DMS53 (cell line): ENCODE data around the gene SYNJ2.

Source experiments
- DNase-seq: peaks from one replicate; lab custom pipeline; 2025; lab: John Stamatoyannopoulos, UW

The SYNJ2 gene

DNA sequence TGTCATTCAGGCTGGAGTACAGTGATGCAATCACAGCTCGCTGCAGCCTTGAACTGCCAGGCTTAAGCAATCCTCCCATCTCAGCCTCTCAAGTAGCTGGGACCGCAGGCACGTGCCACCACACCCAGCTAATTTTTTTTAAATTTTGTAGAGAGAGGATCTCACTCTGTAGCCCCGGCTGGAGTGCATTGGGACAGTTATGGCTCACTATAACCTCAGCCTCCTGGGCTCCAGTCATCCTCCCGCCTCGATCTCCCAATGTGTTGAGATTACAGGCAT, 99.9 kb downstream of the SYNJ2 start:
- no peak for DNase-seq

DNA sequence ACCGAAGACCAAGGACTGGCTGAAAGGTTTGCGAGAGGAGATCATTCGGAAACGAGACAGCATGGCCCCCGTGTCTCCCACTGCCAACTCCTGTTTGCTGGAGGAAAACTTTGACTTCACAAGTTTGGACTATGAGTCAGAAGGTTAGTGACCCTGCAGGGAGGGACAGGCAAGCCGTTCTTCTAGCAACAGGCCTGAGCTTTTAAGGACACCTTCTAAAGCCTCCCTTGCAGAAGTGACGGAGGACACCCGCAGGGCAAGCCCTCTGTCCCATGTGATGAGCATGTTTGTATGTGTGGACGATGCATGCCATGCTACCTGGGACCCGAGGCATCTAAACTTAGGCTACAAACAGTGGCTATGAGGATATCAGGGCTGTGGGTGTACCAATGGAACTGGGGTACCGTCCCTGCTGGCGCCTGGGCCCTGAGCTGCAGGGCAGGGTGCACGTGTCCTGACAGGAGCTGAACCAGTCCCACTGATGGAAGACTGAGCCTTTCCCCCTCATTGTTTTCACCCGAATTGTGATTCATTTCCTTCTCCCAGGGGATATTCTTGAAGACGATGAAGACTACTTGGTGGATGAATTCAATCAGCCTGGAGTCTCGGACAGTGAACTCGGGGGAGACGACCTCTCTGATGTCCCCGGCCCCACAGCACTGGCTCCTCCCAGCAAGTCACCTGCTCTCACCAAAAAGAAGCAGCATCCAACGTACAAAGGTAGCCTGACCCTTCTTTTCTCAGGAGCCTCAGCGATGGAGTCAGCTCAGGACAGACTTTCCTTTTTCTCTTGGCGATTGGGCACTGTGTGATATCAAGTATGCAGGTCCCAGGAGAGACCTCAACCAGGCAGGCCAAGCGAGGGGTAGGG, 102.0 kb downstream of the SYNJ2 start:
- DNase-seq = no peak

DNA sequence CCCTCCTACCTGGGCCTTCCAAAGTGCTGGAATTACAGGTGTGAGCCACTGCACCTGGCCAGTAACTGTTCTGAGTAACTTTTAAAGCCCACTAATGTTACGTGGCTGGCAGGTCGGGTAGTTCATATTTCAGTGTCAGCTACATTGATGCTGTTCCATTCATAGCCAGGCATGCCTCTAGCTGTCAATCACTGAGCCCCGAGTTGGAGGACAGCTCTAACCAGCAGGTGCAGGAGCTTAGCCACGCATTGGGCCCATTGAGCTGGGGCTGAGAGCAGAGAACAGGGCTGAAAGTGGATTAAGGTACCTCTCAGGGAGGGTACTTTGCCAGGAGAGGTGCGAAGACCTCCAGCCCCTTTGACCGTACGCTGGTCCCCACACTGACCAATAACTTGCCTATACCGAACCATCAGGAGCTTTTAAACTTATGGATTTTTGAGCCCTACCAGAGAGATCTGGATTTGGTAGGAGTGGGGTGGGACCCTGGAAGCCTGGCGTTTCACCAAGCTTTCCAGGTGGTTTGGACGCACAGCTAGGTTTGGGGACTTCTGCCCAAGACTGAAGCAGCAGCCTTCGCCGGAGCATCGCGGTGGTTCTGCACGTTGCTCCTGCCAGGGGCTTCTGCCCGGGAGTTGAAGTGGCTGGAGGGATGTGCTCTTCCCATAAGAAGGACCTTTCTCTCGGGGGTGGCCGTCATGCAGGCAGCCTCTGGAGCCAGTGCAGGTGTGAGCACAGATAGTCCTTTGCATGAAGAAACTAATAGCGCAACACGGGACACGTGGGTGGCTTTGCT, 103.8 kb downstream of the SYNJ2 start:
- no peak for DNase-seq

DNA sequence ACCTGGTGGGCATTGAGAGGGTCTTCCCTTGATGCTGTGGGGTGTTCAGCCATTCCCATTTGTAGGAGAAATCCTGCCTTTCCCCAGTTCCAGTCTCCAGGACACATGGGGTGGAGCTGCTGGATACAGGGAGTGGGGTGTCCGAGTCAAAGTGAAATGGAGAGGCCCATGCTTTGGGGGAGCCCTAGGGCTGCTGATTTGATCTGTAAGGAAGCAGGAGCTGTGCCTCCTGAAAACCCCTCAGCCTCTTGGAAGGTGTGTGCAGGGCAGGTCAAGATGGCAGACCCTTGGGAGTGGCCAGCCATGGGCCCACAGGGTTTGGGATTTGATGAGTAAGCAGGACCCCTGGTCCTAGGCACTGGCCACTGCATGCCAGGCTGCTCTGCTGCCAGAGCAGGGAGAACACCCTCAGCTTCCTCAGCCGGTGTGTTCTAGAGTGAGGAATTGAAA, 104.4 kb downstream of the SYNJ2 start:
- DNase-seq = no peak

DNA sequence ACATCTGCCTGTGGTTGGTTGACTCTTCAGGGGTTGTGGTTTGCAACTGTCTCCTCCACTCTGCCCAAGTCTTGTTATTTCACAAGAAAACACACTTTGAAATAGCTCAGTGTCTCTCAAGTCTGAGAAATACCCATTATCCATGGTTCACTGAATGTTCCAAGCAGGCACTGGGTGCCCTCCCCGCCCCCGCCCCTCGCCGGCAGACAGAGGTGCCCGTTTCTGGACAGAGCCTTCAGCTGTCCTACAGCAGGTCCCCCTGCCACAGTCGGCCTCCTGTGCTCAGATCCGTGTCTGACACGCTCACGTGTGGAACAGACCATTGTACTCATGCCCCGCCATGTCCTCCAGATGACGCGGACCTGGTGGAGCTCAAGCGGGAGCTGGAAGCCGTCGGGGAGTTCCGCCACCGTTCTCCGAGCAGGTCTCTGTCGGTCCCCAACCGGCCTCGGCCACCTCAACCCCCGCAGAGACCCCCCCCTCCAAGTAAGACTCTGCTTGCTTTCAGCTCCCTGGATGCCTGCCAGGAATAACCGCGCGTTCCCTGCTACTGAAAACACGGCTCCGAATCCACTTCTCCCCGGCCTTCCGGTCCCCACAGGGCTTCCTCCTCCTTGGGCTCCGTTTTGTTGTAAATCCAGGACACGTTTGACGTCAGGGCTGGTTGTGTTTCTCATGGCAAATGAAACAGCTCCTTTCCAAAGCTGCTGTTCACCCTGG, 105.0 kb downstream of the SYNJ2 start:
- DNase-seq = no peak

DNA sequence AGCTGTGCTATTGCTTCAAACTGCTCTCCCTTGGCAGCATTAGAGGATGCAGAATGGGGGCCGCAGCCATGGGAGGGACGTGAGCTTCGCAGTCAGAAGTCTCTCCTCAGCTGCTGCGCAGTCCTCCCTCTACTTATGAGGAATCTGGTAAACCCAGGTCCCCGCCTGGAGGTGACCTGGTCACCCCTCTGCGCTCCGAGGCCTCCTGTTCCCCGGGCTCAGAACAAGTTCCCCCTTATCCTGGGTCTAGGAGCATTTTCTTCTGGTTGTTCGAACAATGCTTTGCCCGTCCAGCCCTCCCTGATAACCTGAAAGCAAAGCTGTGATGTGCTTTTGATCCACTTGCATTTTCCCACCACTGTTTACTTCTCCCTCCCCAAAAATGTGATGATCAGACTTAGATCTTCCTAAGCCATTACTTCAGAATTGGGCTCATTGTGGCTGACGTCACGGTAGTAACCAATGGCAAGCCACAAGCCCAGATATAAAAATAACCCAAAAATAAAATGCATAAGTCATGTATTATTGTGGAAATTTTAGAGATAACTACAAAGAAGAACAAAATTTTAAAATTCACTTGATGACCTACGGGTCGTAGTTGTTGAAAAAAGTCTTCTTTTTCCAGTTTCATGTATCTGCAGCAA, 105.7 kb downstream of the SYNJ2 start:
- no peak for DNase-seq

DNA sequence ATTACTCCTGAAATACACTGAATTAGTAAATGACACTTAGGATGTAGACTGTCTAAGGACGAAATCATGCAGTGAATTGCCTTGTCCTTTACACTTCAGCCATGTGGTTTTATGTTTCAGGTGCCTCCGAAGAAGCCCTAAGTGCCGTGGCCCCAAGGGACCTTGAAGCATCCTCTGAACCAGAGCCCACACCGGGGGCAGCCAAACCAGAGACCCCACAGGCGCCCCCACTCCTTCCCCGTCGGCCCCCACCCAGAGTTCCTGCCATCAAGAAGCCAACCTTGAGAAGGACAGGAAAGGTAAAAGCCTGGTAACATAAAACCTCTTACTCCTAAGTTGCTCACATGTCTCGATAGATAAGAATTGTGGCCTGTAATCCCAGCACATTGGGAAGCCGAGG, 111.1 kb downstream of the SYNJ2 start:
- DNase-seq = no peak

DNA sequence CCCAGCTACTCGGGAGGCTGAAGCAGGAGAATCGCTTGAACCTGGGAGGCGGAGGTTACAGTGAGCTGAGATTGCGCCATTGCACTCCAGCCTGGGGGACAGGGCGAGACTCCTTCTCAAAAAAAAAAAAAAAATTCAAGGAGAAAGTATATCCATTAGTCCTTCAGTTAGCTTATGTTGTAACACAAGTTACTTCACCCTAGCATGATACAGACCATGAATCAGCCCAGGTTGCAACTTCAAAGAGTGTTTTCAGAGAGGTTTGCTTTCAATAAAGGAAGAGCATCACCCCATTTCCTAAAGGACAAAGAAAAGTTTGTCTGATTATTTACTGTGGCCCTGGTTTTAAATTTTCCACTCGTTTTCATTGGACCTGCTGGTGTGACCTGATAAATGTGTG, 113.4 kb downstream of the SYNJ2 start:
- no peak for DNase-seq

DNA sequence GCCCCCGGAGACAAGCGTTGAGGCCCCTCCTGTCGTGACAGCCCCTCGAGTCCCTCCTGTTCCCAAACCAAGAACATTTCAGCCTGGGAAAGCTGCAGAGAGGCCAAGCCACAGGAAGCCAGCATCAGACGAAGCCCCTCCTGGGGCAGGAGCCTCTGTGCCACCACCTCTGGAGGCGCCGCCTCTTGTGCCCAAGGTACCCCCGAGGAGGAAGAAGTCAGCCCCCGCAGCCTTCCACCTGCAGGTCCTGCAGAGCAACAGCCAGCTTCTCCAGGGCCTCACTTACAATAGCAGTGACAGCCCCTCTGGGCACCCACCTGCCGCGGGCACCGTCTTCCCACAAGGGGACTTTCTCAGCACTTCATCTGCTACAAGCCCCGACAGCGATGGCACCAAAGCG, 114.0 kb downstream of the SYNJ2 start:
- DNase-seq = no peak

DNA sequence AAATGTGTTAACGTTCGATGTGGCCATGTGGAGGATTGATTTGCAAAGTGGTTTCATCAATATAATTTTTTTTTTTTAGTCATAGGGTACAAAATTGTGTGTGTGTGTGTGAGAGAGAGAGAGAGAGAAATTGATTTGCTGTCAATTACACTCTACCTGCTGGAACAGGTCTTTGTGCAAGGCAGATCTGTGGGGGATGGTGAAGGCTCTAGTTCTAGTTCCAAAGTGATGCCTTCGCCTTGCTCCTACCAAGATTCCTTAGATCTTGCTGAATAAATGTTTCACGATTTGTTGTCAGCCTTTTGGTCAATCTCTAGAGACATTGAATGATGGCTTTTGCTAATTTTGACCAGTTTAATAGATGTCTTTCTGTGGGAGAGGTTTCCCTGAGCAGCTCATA, 121.6 kb downstream of the SYNJ2 start:
- no peak for DNase-seq

DNA sequence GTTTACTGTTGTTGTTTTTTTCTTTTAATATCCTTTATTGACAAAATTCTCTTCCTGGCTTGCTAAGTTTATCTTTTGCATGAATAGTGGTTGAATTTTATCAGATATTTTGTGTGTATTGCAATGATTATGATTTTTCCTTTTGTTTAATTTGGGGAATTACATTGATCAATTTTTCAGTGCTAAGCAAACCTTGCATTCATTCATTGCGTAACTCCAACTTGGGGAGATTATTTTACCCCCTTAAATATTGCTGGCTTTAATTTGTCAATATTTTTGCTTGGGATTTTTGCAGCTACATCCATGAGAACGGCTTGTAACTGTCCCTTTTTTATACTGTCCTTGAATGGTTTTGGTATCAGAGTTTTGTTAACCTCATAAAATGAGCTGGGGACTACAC, 123.0 kb downstream of the SYNJ2 start:
- no peak for DNase-seq

DNA sequence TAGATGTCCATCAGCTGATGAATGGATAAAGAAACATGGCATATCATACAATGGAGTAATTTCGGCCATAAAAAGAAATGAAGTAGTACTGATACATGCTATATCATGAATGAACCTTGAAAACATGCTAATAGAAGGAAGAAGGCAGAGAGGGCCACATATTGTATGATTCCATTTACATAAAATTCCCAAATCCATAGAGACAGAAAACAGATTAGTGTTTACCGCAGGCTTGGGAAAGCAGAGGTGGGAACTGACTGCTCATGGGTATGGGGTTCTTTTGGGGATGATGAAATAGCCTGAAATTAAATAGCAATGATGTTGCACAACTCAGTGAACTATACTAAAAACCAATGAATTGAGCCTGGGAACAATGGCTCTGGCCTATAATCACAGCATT, 128.1 kb downstream of the SYNJ2 start:
- DNase-seq = no peak

DNA sequence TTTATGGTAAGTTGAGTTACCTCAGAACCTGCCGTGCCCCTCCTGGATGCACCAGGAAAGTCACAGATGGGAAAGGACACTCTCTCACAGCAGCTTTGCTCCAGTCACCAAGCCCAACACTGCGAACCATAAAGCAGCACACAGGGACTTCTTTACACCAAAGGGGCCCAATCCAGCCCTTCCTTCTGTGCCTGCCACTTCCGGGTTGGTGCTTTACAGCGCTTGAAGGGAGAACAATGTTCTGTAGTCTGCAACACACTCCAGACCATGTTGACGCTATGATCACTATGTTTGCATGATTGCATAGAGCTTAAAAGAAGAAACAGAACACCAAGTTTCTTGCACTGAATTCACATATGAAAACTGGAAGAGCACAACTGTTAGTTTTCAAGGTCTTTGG, 129.3 kb downstream of the SYNJ2 start:
- no peak for DNase-seq

DNA sequence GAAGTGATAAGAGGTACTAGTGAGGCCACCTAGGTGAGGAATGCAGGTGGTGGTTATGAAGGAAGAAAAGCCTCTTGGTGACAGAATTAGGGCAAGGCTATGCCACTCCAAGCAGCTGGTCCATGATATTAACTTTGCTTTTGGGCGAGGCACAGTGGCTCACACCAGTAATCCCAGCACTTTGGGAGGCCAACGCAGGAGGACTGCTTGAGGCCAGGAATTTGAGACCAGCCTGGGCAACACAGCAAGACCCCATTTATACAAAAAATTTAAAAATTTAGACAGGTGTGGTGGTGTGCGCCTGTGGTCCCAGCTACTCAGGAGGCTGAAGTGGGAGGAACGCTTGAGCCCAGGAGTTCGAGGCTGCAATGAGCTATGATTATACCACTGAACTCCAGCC, 130.3 kb downstream of the SYNJ2 start:
- DNase-seq = no peak

DNA sequence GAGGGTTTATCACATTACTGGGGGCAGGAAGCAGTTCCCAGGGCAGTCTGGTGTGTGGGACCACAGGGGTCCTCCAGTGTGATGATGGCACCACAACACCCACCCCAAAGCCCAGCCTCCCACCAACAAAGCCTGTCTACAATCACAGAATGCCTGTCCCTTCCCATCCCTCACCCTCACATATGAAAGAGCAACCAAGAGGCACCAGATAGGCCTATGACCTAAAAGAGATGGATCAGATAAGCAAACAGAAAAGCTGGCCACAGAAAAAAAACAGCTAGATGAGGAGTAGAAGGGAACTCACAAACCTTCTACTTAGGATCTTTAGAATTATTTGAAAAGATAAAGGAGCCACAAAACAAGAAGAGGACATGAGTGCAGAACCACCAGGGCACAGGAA, 132.1 kb downstream of the SYNJ2 start:
- DNase-seq = no peak

DNA sequence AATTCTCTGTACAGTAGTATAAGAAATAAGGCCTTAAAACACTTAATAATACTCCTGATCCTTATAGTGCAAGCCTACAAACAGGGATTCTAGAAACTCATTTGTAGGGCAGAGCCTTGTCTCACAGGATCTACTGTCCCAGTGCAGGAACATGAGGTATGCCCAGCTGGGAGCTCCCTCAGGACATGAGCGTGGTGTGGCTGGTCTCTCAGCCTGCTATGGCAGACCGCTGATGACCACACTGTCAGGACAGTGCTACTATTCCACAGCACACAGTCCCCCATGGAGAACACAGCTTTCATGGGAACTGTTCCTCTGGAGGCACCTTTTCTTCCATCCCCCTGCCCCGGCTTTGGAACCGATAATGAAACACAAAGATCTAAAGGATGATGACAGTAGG, 133.4 kb downstream of the SYNJ2 start:
- DNase-seq = no peak

DNA sequence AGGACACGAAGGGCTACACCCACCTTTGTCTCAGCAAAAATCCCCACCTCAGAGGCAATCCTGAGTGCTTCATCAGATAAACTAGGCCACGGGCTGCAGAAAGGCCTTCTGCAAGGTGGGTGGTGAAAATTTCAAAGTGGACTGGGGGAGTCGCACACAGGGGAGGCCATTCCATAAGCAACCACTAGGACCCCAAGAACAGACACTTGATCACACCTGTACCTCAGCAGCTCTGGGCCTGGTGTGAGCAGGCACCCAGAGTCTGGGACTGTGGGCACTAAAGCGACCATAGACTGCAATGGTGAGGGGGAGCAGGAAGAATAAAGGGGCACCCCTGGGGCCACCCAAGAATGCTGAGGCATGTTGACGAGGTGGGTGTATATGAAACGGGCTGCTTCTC, 133.8 kb downstream of the SYNJ2 start:
- DNase-seq = no peak

DNA sequence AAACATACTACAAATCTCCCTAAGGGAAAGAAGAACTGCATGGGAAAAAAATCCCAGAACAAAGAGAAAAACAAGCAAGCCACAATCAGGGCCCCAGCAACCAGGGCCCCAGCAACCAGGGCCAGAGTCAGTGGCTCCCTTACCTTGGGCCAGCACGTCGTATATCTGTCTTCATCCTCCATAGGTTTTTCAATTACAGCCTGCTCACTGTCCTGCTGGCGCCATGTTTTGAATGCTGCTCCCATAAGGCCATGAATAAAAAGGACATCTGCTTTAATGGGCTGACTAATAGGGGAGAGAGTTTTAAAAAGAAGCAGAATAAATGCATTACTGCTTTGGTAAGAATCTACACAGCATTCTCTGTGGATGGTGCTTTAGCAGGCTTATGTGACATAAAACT, 137.2 kb downstream of the SYNJ2 start:
- no peak for DNase-seq

DNA sequence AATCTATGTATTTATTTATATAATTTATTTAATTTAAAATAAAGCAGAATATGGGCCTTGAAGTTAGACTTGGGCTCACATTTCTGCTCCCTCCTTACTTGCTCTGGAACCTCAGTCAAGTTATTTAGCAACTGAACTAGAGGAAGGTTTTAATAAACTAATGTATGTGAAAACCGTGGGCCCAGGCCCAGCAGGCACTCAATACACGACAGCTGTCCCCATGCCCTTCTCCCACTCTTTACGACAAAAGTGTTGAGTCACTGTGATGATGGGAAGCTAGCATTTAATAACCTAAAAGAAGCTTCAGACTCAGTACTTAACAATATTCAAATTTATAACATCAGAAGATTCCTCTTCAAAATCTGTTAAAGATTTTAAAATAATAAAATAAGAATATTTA, 139.7 kb downstream of the SYNJ2 start:
- DNase-seq = no peak

DNA sequence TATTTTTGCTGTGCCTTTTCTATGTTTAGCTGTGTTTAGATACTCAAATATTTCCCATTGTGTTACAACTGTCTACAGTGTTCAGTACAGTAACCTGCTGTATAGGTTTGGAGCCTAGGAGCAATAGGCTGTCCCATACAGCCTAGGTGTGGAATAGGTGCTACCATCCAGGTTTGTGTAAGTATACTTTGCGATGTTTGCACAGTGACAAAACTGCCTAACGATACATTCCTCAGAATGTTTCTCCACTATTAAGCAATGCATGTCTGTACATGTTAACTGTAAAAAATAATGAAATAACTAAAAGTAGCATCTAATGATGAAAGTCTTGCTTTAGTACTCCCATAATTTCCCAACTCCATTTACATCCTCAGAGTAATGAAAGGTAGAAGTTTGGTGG, 140.4 kb downstream of the SYNJ2 start:
- DNase-seq = no peak

DNA sequence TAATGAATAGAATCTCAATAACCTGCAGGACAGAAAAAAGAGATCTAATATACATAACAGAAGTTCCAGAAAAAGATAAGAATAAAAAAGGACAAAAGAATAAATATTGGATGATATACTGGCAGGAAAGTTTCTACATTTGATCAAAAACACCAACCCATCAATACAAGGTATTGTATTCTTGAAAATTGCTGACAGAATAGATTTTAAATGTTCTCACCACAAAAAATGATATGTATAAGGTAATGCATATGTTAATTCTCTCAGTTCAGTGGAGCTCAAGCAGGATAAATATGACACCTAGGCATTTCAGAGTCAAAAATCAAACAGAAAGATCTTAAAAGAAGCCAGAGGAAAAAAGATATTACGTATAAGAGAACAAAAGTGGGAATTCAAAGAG, 142.6 kb downstream of the SYNJ2 start:
- DNase-seq = no peak

DNA sequence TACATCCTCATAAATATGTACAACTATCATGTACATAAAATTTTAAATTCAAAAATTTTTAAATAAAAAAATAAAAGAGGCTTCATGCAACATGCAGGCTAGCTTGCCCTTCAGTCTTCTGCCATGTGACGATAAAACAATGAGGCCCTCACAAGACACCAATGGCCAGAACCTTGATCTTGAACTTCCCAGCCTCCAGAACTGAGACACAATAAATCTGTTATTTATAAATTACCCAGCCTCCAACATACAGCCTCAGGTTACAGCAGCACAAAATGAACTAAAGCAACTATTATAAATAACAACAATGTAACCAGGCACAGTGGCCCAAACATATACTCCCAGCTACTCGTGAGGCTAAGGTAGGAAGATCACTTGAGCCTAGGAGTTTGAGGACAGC, 143.6 kb downstream of the SYNJ2 start:
- no peak for DNase-seq

DNA sequence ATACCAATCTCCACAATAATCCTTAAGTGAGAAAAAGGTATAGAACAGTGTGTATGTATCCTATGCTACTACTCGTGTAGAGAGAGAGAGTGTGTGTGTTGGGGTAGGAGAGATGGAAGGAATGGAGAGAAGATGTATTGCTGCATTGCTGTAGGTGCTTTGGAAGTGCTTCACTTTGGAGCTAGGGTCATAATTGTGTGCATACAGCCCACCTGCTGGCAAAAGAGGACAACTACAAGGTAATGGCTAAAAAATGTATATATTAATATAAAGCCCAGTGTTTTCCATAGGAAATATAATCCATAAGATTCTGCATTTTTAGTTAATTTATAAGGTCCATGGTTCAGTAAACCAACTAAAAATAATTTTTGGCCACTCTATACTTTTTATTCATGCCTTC, 150.3 kb downstream of the SYNJ2 start:
- DNase-seq = peak; percentile 56
